ENCODE results near the gene PRKACG. TPM values are rescaled to one million over a fixed set of nuclear protein-coding genes. Genes with fewer than 3 reads are reported as not detected.

PRKACG gene
- total RNA-seq (2022) (not detected in 2 replicates), Bru-seq, nascent RNA (not detected), BruChase-seq, experiment 1, labeled RNA remaining after a 2-hour chase (not detected), BruChase-seq, experiment 2, labeled RNA remaining after a 6-hour chase (not detected)
- long read RNA-seq = 0 reads

DNA sequence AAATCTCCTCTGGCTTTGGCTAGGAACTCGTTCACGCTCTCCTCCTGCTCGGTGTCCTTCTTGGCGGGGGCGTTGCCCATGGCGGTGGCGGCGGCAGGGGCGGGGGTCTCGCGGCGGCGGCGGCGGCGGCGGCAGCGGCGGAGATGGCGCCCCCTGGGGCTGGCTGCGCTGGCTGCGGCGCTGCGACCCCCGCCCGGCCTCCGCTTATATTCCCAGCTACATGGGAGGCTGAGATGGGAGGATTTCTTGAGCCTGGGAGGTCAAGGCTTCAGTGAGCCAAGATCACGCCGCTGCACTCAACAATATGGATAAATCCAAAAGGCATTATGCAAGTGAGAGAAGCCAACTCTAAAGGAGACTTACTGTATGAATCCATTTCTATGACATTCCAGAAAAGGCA lies at the start of gene PRKACG:
Gene PRKACG, minus strand, starts transcription at position 101 of the 400 bp plus-strand sequence. Its CDS starts 21 bp downstream, at position 80.
- H3K4me1 Mint-ChIP-seq (ENCODE audit: low read depth, unreplicated experiment) = no peaks in the 10 kb centered on the region
- no peak for DNase-seq
- H3K27me3 ChIP-seq (replicated peaks; ENCODE audit: control insufficient read depth, insufficient read depth, low read length) = no peaks in the 10 kb centered on the region
- H3K9me3 ChIP-seq = no peaks in the 10 kb centered on the region
- ChIA-PET POLR2A (no interaction called here), CTCF (no interaction called here)
- no TSS peak for BruUV-seq (replicated peaks)
- no peaks in the 10 kb centered on the region for H3K36me3 Mint-ChIP-seq (ENCODE audit: insufficient read depth, unreplicated experiment)
- no peak for TF ChIP-seq CTCF (IDR thresholded peaks at IDR 0.05; ENCODE audit: insufficient read depth in 1 of 2, low read depth in 1 of 2, low read length in 1 of 2, severe bottlenecking in 1 of 2, unreplicated experiment in 1 of 2)
- no peak within 1 kb of the TSS for H3K4me3 Mint-ChIP-seq (ENCODE audit: unreplicated experiment)
- no peaks in the 10 kb centered on the region for H3K9me3 Mint-ChIP-seq (ENCODE audit: unreplicated experiment)
- intact Hi-C loops (cut with micrococcal nuclease; ENCODE audit: unreplicated experiment) = no loop called here
- H3K4me1 ChIP-seq = no peaks in the 10 kb centered on the region
- H3K27me3 Mint-ChIP-seq (ENCODE audit: insufficient read depth, unreplicated experiment) = no peaks in the 10 kb centered on the region
- no peak within 1 kb of the TSS for H3K27ac Mint-ChIP-seq (ENCODE audit: unreplicated experiment)
- no peak within 1 kb of the TSS for H3K4me3 ChIP-seq (ENCODE audit: low read depth, low read length)
- H3K36me3 ChIP-seq (ENCODE audit: control insufficient read depth, insufficient read depth, low read length) = no peaks in the 10 kb centered on the region

DNA sequence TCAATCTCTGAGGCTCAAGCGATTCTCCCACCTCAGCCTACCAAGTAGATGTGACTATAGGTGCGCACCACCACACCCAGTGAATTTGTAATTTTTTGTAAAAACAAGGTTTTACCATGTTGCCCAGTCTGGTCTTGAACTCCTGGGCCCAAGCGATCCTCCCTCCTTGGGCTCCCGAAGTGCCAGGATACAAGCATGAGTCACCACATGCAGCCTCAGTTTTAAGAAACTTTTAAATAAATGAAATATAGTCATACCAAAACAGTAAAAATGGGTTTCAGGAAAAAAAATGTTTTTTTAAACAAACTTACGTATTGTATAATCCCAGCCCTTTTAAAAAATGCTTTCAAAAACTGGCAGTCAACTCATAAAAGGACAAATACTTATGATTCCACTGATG lies 48.3 kb upstream of the PRKACG start:
- no peak for TF ChIP-seq CTCF (IDR thresholded peaks at IDR 0.05; ENCODE audit: insufficient read depth in 1 of 2, low read depth in 1 of 2, low read length in 1 of 2, severe bottlenecking in 1 of 2, unreplicated experiment in 1 of 2)
- BruUV-seq (replicated peaks) = no TSS peak
- ChIA-PET POLR2A (no interaction called here), CTCF (no interaction called here)
- Mint-ChIP-seq H3K9me3 (ENCODE audit: unreplicated experiment) (no peaks in the 10 kb centered on the region), H3K4me1 (ENCODE audit: low read depth, unreplicated experiment) (no peaks in the 10 kb centered on the region), H3K4me3 (ENCODE audit: unreplicated experiment) (no peak overlapping the region), H3K36me3 (ENCODE audit: insufficient read depth, unreplicated experiment) (no peaks in the 10 kb centered on the region), H3K27ac (ENCODE audit: unreplicated experiment) (no peak overlapping the region), H3K27me3 (ENCODE audit: insufficient read depth, unreplicated experiment) (no peaks in the 10 kb centered on the region)
- Histone ChIP-seq H3K9me3 (no peaks in the 10 kb centered on the region), H3K4me3 (ENCODE audit: low read depth, low read length) (no peak overlapping the region), H3K4me1 (no peaks in the 10 kb centered on the region), H3K27me3 (replicated peaks; ENCODE audit: control insufficient read depth, insufficient read depth, low read length) (no peaks in the 10 kb centered on the region), H3K36me3 (ENCODE audit: control insufficient read depth, insufficient read depth, low read length) (no peaks in the 10 kb centered on the region)
- no peak for DNase-seq
- intact Hi-C loops (cut with micrococcal nuclease; ENCODE audit: unreplicated experiment) = no loop called here

DNA sequence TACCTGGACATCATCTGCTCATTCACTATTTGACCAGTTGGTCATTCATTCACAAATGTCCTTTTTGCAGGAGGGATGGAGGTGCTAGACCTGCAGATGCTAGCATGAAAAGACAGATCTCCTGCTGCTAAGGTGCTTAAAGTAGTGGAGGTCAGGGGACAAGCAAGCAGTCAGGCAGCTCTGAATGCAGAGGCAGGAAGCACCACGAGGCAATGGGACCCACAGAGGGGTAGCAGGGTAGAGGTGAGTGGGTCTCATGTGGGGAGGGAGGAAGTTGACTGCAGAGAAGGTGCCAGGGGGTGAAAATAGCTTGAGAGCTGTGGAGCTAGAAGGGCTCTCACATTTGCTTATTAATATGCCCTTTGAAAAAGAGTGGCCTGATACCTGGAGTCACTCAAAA lies 46.9 kb upstream of the PRKACG start:
- intact Hi-C loops (cut with micrococcal nuclease; ENCODE audit: unreplicated experiment) = no loop called here
- H3K9me3 Mint-ChIP-seq (ENCODE audit: unreplicated experiment) = no peaks in the 10 kb centered on the region
- H3K4me1 Mint-ChIP-seq (ENCODE audit: low read depth, unreplicated experiment) = no peaks in the 10 kb centered on the region
- no peak overlapping the region for H3K27ac Mint-ChIP-seq (ENCODE audit: unreplicated experiment)
- Histone ChIP-seq H3K36me3 (ENCODE audit: control insufficient read depth, insufficient read depth, low read length) (no peaks in the 10 kb centered on the region), H3K9me3 (no peaks in the 10 kb centered on the region), H3K4me3 (ENCODE audit: low read depth, low read length) (no peak overlapping the region), H3K4me1 (no peaks in the 10 kb centered on the region), H3K27me3 (replicated peaks; ENCODE audit: control insufficient read depth, insufficient read depth, low read length) (no peaks in the 10 kb centered on the region)
- no peaks in the 10 kb centered on the region for H3K36me3 Mint-ChIP-seq (ENCODE audit: insufficient read depth, unreplicated experiment)
- CTCF ChIA-PET = no interaction called here
- no peak overlapping the region for H3K4me3 Mint-ChIP-seq (ENCODE audit: unreplicated experiment)
- no peaks in the 10 kb centered on the region for H3K27me3 Mint-ChIP-seq (ENCODE audit: insufficient read depth, unreplicated experiment)
- TF ChIP-seq CTCF (IDR thresholded peaks at IDR 0.05; ENCODE audit: insufficient read depth in 1 of 2, low read depth in 1 of 2, low read length in 1 of 2, severe bottlenecking in 1 of 2, unreplicated experiment in 1 of 2) = no peak
- POLR2A ChIA-PET = no interaction called here
- DNase-seq = no peak
- no TSS peak for BruUV-seq (replicated peaks)
